B cell (primary cell): ENCODE data around the gene LYPD1. TPM values are rescaled to one million over a fixed set of nuclear protein-coding genes. Genes with fewer than 3 reads are reported as not detected.

Source experiments
- ATAC-seq: fragments of 200-7000 bp; cut with Tn5 transposase; one replicate; pipeline ENCODE4 v1.10.0; 2021; ENCODE audit warnings: low read depth, mild to moderate bottlenecking, moderate number of reproducible peaks, moderate library complexity
- CTCF ChIA-PET: fragments of 350-600 bp; sonication (Branson Sonifier 250); formaldehyde crosslinking; loops from one replicate; lab custom pipeline; 2021; ENCODE audit warnings: antibody characterized with exemption, inconsistent platforms; lab: Charles Lee
- POLR2A ChIA-PET: fragments of 350-600 bp; sonication (Branson Sonifier 250); formaldehyde crosslinking; loops from one replicate; lab custom pipeline; 2021; ENCODE audit warnings: antibody characterized with exemption; lab: Charles Lee
- DNase-seq: peaks from one replicate; pipeline ENCODE4 v3.0.0; 2013
- H2AFZ ChIP-seq: 2 replicates; pipeline ENCODE4 v1.6.1; 2012; ENCODE audit warnings: mild to moderate bottlenecking, low read depth, low read length; ENCODE audit not compliant: insufficient read depth, poor library complexity, severe bottlenecking
- H3K27ac ChIP-seq, 2 donors: 1 replicate in 1 of 2; 2 replicates in 1 of 2; pipeline ENCODE4 v1.5.1; 2012 to 2013; ENCODE audit warnings: low read length in 2 of 2, mild to moderate bottlenecking in 2 of 2, moderate library complexity in 1 of 2
- H3K27me3 ChIP-seq, 4 experiments: fragments of 200-600 bp in 1 of 4; sonication (generic) in 1 of 4; replicated peaks in 1 of 4; 1 replicate in 2 of 4; 2 replicates in 2 of 4; pipeline versions ENCODE4 v1.6.1 to v1.7.0; 2013 to 2016; ENCODE audit warnings: low read length in 3 of 4, mild to moderate bottlenecking in 2 of 4, mixed read lengths in 1 of 4, moderate library complexity in 1 of 4; ENCODE audit not compliant: insufficient read depth in 4 of 4, control insufficient read depth in 3 of 4; ENCODE audit errors: control extremely low read depth in 1 of 4
- H3K36me3 ChIP-seq, 2 experiments: replicated peaks in 1 of 2; 1 replicate in 1 of 2; 2 replicates in 1 of 2; pipeline versions ENCODE4 v1.6.1 to v1.7.1; 2013; ENCODE audit warnings: low read length in 1 of 2; ENCODE audit not compliant: insufficient read depth in 2 of 2, control insufficient read depth in 1 of 2; ENCODE audit errors: control extremely low read depth in 1 of 2, extremely low read depth in 1 of 2
- H3K4me1 ChIP-seq, 2 donors: fragments of 200-600 bp in 1 of 2; sonication (generic) in 1 of 2; 1 replicate in 1 of 2; 2 replicates in 1 of 2; pipeline versions ENCODE4 v1.5.1 to v1.6.1; 2013 to 2017; ENCODE audit warnings: low read length in 2 of 2; ENCODE audit not compliant: control insufficient read depth in 2 of 2, insufficient read depth in 2 of 2
- H3K4me2 ChIP-seq: replicated peaks from 2 replicates; pipeline ENCODE3; 2012; ENCODE audit warnings: mild to moderate bottlenecking, low read depth, low read length; ENCODE audit not compliant: poor library complexity, severe bottlenecking
- H3K4me3 ChIP-seq, 5 experiments: fragments of 200-600 bp in 1 of 5; sonication (generic) in 1 of 5; 1 replicate in 3 of 5; 2 replicates in 2 of 5; pipeline versions ENCODE4 v1.5.1 to v1.7.0; 2011 to 2016; ENCODE audit warnings: low read length in 4 of 5, mild to moderate bottlenecking in 4 of 5, low read depth in 2 of 5, control low read depth in 1 of 5, moderate library complexity in 1 of 5; ENCODE audit not compliant: insufficient read depth in 1 of 5; ENCODE audit errors: control extremely low read depth in 1 of 5, extremely low read depth in 1 of 5
- H3K79me2 ChIP-seq: fragments of 200-600 bp; sonication (generic); one replicate; pipeline ENCODE4 v1.6.0; 2016; ENCODE audit warnings: low read length; ENCODE audit not compliant: control insufficient read depth, insufficient read depth
- H3K9ac ChIP-seq: fragments of 200-600 bp; sonication (generic); 2 replicates; pipeline ENCODE4 v1.6.1; 2017; ENCODE audit warnings: mild to moderate bottlenecking, low read length, moderate library complexity
- H3K9me3 ChIP-seq, 3 donors: one replicate each; pipeline versions ENCODE4 v1.6.1 to v1.7.1; 2013; ENCODE audit warnings: low read length in 2 of 3; ENCODE audit not compliant: control insufficient read depth in 2 of 3, insufficient read depth in 1 of 3; ENCODE audit errors: control extremely low read depth in 1 of 3
- H4K20me1 ChIP-seq: 2 replicates; pipeline ENCODE4 v1.6.0; 2012; ENCODE audit warnings: mild to moderate bottlenecking, low read length; ENCODE audit not compliant: insufficient read depth, control insufficient read depth, poor library complexity, severe bottlenecking
- H3K27ac Mint-ChIP-seq: one replicate; pipeline ENCODE4 v1.8.0; 2021; ENCODE audit warnings: mixed read lengths
- H3K27me3 Mint-ChIP-seq: one replicate; pipeline ENCODE4 v1.8.0; 2021; ENCODE audit warnings: mixed read lengths
- H3K4me1 Mint-ChIP-seq: one replicate; pipeline ENCODE4 v1.8.0; 2021; ENCODE audit warnings: mixed read lengths
- H3K4me3 Mint-ChIP-seq: one replicate; pipeline ENCODE4 v1.8.0; 2021; ENCODE audit warnings: mixed read lengths
- H3K9me3 Mint-ChIP-seq: one replicate; pipeline ENCODE4 v1.8.0; 2022; ENCODE audit warnings: mixed read lengths; ENCODE audit not compliant: insufficient read depth
- EZH2 ChIP-seq: IDR thresholded peaks from 2 replicates; pipeline ENCODE4 v1.6.1; 2012; ENCODE audit warnings: borderline replicate concordance, low read depth, mild to moderate bottlenecking, moderate library complexity, low read length; ENCODE audit not compliant: insufficient read depth, poor library complexity, severe bottlenecking
- WGBS: methylation state at CpG from one replicate; pipeline ENCODE4 v1.1.5; 2013; ENCODE audit warnings: missing lambda C conversion rate; ENCODE audit not compliant: insufficient coverage; 5-methylcytosine and 5-hydroxymethylcytosine counted together
- intact Hi-C: fragments of 100-400 bp; cut with micrococcal nuclease; formaldehyde crosslinking; loops from one replicate; pipeline ENCODE4 v1.10.0; 2022
- polyA plus RNA-seq: library from polyadenylated mRNA; depleted of rRNA; stranded (reverse); fragments of >200 nt; gene quantifications from 2 replicates; pipeline ENCODE4 v1.2.3, GENCODE V29; 2012
- total RNA-seq, 2 donors: library from RNA; stranded (reverse); fragments of 120-200 nt in 1 of 2; gene quantifications; 1 replicate in 1 of 2; 2 replicates in 1 of 2; pipeline versions ENCODE4 v1.2.3 to v1.2.4, GENCODE V29; 2013 to 2022
- TF ChIP-seq, protein P1 (sequence below): fragments of 200-600 bp; IDR thresholded peaks from one replicate; pipeline ENCODE4 v1.8.0; 2022; ENCODE audit warnings: antibody characterized with exemption, mild to moderate bottlenecking

Gene LYPD1
- total and polyA plus RNA-seq, 2 donors (not counting 1 experiment from before 2014, with no cell fraction given) = 0.07 TPM; not detected in 1

DNA sequence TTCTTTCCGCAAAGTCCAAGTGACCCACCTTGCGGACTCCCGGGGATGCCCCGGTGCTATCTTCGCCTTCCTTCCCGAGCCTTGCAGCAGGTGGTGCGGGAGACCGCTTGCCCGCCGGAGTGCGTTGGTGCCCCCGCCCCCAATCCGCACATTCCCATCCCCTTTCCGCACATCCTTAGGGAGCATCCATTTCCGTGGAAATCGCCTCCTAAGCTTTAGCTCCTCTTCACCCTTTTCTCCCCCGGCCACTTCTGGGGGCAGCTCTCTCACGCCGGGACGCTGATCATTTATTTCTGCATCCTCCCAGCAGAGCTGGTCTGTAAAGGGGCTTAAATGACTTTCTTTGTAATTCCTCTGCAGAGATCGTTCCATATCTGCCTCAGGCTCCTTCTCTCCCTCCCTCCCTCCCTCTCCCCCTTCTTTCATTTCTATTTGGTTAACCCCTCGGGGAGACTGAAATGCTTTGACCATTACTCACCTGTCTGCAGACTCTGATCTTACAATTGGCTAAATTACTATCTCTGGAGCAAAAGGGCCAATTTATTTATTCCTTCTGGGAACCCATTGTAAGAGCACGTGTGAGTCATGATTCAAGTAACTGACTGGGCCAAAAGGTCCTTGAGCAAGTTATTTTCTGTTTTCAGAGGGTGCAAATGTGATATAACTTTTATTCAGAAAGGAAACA is 1.3 kb upstream of the LYPD1 start:
- no peaks in the 10 kb centered on the region for H3K79me2 ChIP-seq
- H3K27me3 Mint-ChIP-seq = peaks cover 47% of the 10 kb centered on the region
- TF ChIP-seq, protein P1, sequence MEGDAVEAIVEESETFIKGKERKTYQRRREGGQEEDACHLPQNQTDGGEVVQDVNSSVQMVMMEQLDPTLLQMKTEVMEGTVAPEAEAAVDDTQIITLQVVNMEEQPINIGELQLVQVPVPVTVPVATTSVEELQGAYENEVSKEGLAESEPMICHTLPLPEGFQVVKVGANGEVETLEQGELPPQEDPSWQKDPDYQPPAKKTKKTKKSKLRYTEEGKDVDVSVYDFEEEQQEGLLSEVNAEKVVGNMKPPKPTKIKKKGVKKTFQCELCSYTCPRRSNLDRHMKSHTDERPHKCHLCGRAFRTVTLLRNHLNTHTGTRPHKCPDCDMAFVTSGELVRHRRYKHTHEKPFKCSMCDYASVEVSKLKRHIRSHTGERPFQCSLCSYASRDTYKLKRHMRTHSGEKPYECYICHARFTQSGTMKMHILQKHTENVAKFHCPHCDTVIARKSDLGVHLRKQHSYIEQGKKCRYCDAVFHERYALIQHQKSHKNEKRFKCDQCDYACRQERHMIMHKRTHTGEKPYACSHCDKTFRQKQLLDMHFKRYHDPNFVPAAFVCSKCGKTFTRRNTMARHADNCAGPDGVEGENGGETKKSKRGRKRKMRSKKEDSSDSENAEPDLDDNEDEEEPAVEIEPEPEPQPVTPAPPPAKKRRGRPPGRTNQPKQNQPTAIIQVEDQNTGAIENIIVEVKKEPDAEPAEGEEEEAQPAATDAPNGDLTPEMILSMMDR = no peak
- TF ChIP-seq EZH2 = no peak
- H3K4me1 ChIP-seq = no peaks in the 10 kb centered on the region
- peaks cover 0 to 38% (median 15%) of the 10 kb centered on the region in 4 experiments for H3K27me3 ChIP-seq
- intact Hi-C loops = no loop called here
- no peak overlapping the region for H2AFZ ChIP-seq
- peak overlapping the region; percentile 55 for H3K4me3 Mint-ChIP-seq
- no peaks in the 10 kb centered on the region for H4K20me1 ChIP-seq
- ATAC-seq (no peak), DNase-seq (no peak)
- ChIA-PET POLR2A (no interaction called here), CTCF (no interaction called here)
- 20% methylated on average over 21 of the region's 23 CpGs for WGBS
- H3K9me3 ChIP-seq = peaks cover 0 to 12% (median 0%) of the 10 kb centered on the region in 3 donors
- no peak overlapping the region for H3K27ac Mint-ChIP-seq
- peaks cover 9% of the 10 kb centered on the region for H3K4me1 Mint-ChIP-seq
- H3K27ac ChIP-seq = no peak overlapping the region
- no peaks in the 10 kb centered on the region for H3K9me3 Mint-ChIP-seq
- no peak overlapping the region for H3K4me3 ChIP-seq
- H3K4me2 ChIP-seq = no peak overlapping the region
- no peaks in the 10 kb centered on the region for H3K36me3 ChIP-seq
- no peak overlapping the region for H3K9ac ChIP-seq

DNA sequence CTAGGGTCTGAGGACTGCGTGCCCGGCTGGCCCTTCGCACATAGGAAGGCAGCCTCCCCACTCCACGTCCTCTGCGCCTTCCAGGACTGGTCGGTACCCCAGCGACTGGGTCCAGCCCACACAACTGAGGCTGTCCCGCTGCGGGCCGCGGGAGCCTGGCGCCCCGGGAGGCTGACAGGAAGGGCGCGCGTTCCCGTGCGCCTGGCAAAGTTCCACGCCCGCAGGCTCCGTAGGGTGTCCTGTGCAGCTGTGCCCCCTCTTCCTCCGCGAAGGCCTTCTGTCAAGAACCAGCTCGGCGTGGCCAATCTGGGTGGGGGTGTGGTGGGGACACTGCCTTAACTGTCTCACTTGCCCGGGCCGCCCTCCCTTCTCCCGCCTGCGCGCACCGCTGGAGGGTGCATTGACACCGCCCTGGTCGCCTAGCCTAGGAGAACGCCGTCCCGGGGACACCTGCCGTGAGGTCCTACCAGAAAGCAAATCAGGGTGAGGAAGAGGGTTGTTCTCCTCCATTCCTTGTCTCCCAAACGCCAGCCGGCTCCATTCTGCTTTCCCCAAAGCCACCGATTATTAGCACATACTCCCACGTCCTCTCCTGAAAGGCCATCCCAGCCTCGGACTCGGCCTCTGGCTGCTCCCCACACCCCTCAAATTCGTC is 618 bp upstream of the LYPD1 start:
- Histone ChIP-seq H4K20me1 (no peaks in the 10 kb centered on the region), H2AFZ (no peak overlapping the region), H3K4me1 (no peaks in the 10 kb centered on the region), H3K9me3 (peaks cover 0 to 12% (median 0%) of the 10 kb centered on the region in 3 donors), H3K36me3 (no peaks in the 10 kb centered on the region), H3K79me2 (no peaks in the 10 kb centered on the region), H3K27me3 (peaks cover 0 to 38% (median 15%) of the 10 kb centered on the region in 4 experiments), H3K4me3 (peak overlapping the region in 1 of 5 experiments; percentile 15), H3K9ac (no peak overlapping the region), H3K27ac (no peak overlapping the region), H3K4me2 (peak overlapping the region; percentile 38)
- no peak for TF ChIP-seq EZH2
- TF ChIP-seq, protein P1 = no peak
- intact Hi-C loops = no loop called here
- 6% methylated on average over 33 of the region's 44 CpGs for WGBS
- DNase-seq (peak; percentile 4), ATAC-seq (no peak)
- Mint-ChIP-seq H3K27me3 (peaks cover 47% of the 10 kb centered on the region), H3K4me1 (peaks cover 9% of the 10 kb centered on the region), H3K27ac (no peak overlapping the region), H3K9me3 (no peaks in the 10 kb centered on the region), H3K4me3 (peak overlapping the region; percentile 55)
- CTCF ChIA-PET = no interaction called here
- POLR2A ChIA-PET = no interaction called here
